HepG2 (cell line): Measurements from ENCODE around the gene GRM2. TPM values are rescaled to one million over a fixed set of nuclear protein-coding genes. Genes with fewer than 3 reads are reported as not detected.

Experiments
- ATAC-seq: fragments of 200-7000 bp; cut with Tn5 transposase; 3 replicates; pipeline ENCODE4 v1.9.1; 2020; ENCODE audit warnings: mild to moderate bottlenecking, moderate library complexity
- BruUV-seq: library from RNA; stranded (reverse); fragments of 400-500 nt; replicated peaks from 2 replicates; lab custom pipeline; 2021; lab: Mats Ljungman, UMichigan
- CTCF ChIA-PET: fragments of 300-600 bp; formaldehyde crosslinking; extraction: SDS; loops from one replicate; lab custom pipeline; 2021; ENCODE audit warnings: low total read pairs, inconsistent platforms, low intra/inter-chr PET ratio; lab: Yijun Ruan, JAX
- POLR2A ChIA-PET: fragments of 350-600 bp; sonication (Branson Sonifier 250); formaldehyde crosslinking; loops from one replicate; lab custom pipeline; 2020; ENCODE audit warnings: antibody characterized with exemption, inconsistent platforms; lab: Yijun Ruan, JAX
- DNase-seq: peaks from one replicate; pipeline ENCODE4 v3.0.0-alpha.2; 2015; ENCODE audit warnings: low spot score
- FAIRE-seq: peaks from 3 replicates; lab custom pipeline; 2011; peaks lifted over from hg19 to GRCh38; lab: Jason Lieb, UNC
- H2AFZ ChIP-seq: one replicate; pipeline ENCODE4 v1.6.1; 2011; ENCODE audit warnings: low read length, inconsistent platforms
- H3K27ac ChIP-seq: fragments of 300-600 bp; 3 replicates; pipeline ENCODE4 v1.8.0; 2011; ENCODE audit warnings: mixed run types, mild to moderate bottlenecking, mixed read lengths, low read length, inconsistent platforms; ENCODE audit not compliant: insufficient read depth; ENCODE audit errors: extremely low read length
- H3K27me3 ChIP-seq, 2 experiments: fragments of 200-600 bp in 1 of 2; 2 replicates in 1 of 2; 3 replicates in 1 of 2; pipeline versions ENCODE4 v1.6.0 to v1.8.0; 2011; ENCODE audit warnings: low read length in 2 of 2, mild to moderate bottlenecking in 2 of 2, moderate library complexity in 2 of 2, inconsistent platforms in 1 of 2; ENCODE audit not compliant: insufficient read depth in 2 of 2, control insufficient read depth in 1 of 2
- H3K36me3 ChIP-seq, 2 experiments: fragments of 200-600 bp in 1 of 2; replicated peaks in 1 of 2; 2 replicates in 1 of 2; 3 replicates in 1 of 2; pipeline versions ENCODE4 v1.5.1 to v1.8.0; 2011; ENCODE audit warnings: low read length in 2 of 2, inconsistent platforms in 1 of 2; ENCODE audit not compliant: insufficient read depth in 2 of 2, control insufficient read depth in 1 of 2
- H3K4me1 ChIP-seq: 2 replicates; pipeline ENCODE4 v1.5.1; 2012; ENCODE audit warnings: low read length, inconsistent platforms; ENCODE audit not compliant: insufficient read depth
- H3K4me2 ChIP-seq: 2 replicates; pipeline ENCODE4 v1.6.0; 2011; ENCODE audit warnings: low read depth, low read length, inconsistent platforms
- H3K4me3 ChIP-seq, 3 experiments: fragments of 200-600 bp in 1 of 3; sonication (generic), shearing (Covaris generic) in 1 of 3; replicated peaks in 1 of 3; 2 replicates each; pipeline ENCODE4 v1.5.1; 2011 to 2016; ENCODE audit warnings: low read length in 3 of 3, inconsistent platforms in 2 of 3, low read depth in 2 of 3, mild to moderate bottlenecking in 2 of 3, control low read depth in 1 of 3, mixed read lengths in 1 of 3; ENCODE audit not compliant: insufficient read depth in 1 of 3
- H3K79me2 ChIP-seq: one replicate; pipeline ENCODE4 v1.6.1; 2011; ENCODE audit warnings: low read length, inconsistent platforms; ENCODE audit not compliant: insufficient read depth
- H3K9ac ChIP-seq: 2 replicates; pipeline ENCODE4 v1.6.0; 2011; ENCODE audit warnings: mild to moderate bottlenecking, low read depth, low read length, inconsistent platforms; ENCODE audit not compliant: insufficient read depth
- H3K9me3 ChIP-seq: 2 replicates; pipeline ENCODE4 v1.5.1; 2012; ENCODE audit warnings: mild to moderate bottlenecking, low read length
- H4K20me1 ChIP-seq: 2 replicates; pipeline ENCODE4 v1.6.0; 2011; ENCODE audit warnings: inconsistent platforms, mild to moderate bottlenecking, low read length, moderate library complexity; ENCODE audit not compliant: insufficient read depth
- ARID4A ChIP-seq: sonication (generic); formaldehyde crosslinking; IDR thresholded peaks from 2 replicates; pipeline ENCODE4 v1.5.0; 2020; ENCODE audit warnings: mild to moderate bottlenecking, missing genetic modification reagents, borderline replicate concordance
- FLYWCH1 ChIP-seq: sonication (generic); formaldehyde crosslinking; IDR thresholded peaks from 2 replicates; pipeline ENCODE4 v1.8.1; 2023; ENCODE audit warnings: mild to moderate bottlenecking, missing genetic modification reagents
- GTF3A ChIP-seq: sonication (generic); formaldehyde crosslinking; conservative IDR thresholded peaks from 2 replicates; pipeline ENCODE4 v1.4.0; 2020; ENCODE audit warnings: mild to moderate bottlenecking, missing genetic modification reagents
- HNF4A ChIP-seq: sonication (generic); formaldehyde crosslinking; IDR thresholded peaks from 2 replicates; pipeline ENCODE4 v1.4.0; 2020; ENCODE audit warnings: missing genetic modification reagents
- KAT7 ChIP-seq: IDR thresholded peaks from 2 replicates; pipeline ENCODE4 v1.6.1; 2018; ENCODE audit warnings: borderline replicate concordance, missing compliant biosample characterization
- NFYC ChIP-seq: IDR thresholded peaks from 2 replicates; pipeline ENCODE4 v1.6.1; 2016; ENCODE audit warnings: missing genetic modification reagents, missing compliant biosample characterization
- REPIN1 ChIP-seq: sonication (generic); formaldehyde crosslinking; IDR thresholded peaks from 2 replicates; pipeline ENCODE4 v1.8.0; 2022; ENCODE audit warnings: missing genetic modification reagents, low read depth, mild to moderate bottlenecking, borderline replicate concordance
- SIX4 ChIP-seq: sonication (generic); formaldehyde crosslinking; IDR thresholded peaks from 2 replicates; pipeline ENCODE4 v1.4.0; 2020; ENCODE audit warnings: missing genetic modification reagents
- SMC3 ChIP-seq: IDR thresholded peaks from 2 replicates; pipeline ENCODE4 v1.6.1; 2011; ENCODE audit warnings: low read length, improper control_type of control experiment
- TBX3 ChIP-seq: fragments of 450-650 bp; IDR thresholded peaks from 2 replicates; pipeline ENCODE4 v1.6.1; 2017; ENCODE audit warnings: antibody characterized with exemption, mild to moderate bottlenecking, inconsistent platforms, borderline replicate concordance
- ZKSCAN5 ChIP-seq: sonication (generic); formaldehyde crosslinking; IDR thresholded peaks from 2 replicates; pipeline ENCODE4 v1.5.1; 2020; ENCODE audit warnings: mild to moderate bottlenecking, missing genetic modification reagents
- ZNF564 ChIP-seq: sonication (generic); formaldehyde crosslinking; IDR thresholded peaks from 2 replicates; pipeline ENCODE4 v1.8.1; 2023; ENCODE audit warnings: mild to moderate bottlenecking, missing genetic modification reagents
- ZNF580 ChIP-seq: IDR thresholded peaks from 2 replicates; pipeline ENCODE4 v1.6.1; 2016; ENCODE audit warnings: low read depth, borderline replicate concordance
- ZNF792 ChIP-seq: IDR thresholded peaks from 2 replicates; pipeline ENCODE4 v1.6.1; 2016
- WGBS: methylation state at CpG from one replicate; pipeline ENCODE4 v1.1.6; 2017; ENCODE audit warnings: low lambda C conversion rate; 5-methylcytosine and 5-hydroxymethylcytosine counted together
- in situ Hi-C: cut with HindIII; loops from 2 replicates; pipeline ENCODE4 v1.10.0; 2017; ENCODE audit warnings: low pct_unique_long_range_greater_than_20kb; ENCODE audit not compliant: extremely low pct_ligation_motif_present
- intact Hi-C: fragments of 100-400 bp; cut with micrococcal nuclease; formaldehyde crosslinking; loops from one replicate; pipeline ENCODE4 v1.10.0; 2022; ENCODE audit not compliant: unreplicated experiment
- polyA plus RNA-seq, 8 experiments: library from polyadenylated mRNA; depleted of rRNA in 3 of 8; stranded (reverse) in 7 of 8; unstranded in 1 of 8; fragments of >200 nt; fragmentation: Illumina TruSeq in 4 of 8; extraction: Trizol in 4 of 8; gene quantifications; 2 replicates each; pipeline versions ENCODE4 v1.2.1 to v1.2.3, GENCODE V29; 2011 to 2016; ENCODE audit warnings: low read depth in 4 of 8, missing spikeins in 1 of 8, mixed read lengths in 1 of 8; ENCODE audit not compliant: insufficient read depth in 1 of 8
- total RNA-seq, 5 experiments: library from RNA; depleted of rRNA; stranded (reverse); fragments of >200 nt; fragmentation: Illumina TruSeq; extraction: Trizol; gene quantifications; 2 replicates each; pipeline ENCODE4 v1.2.3, GENCODE V29; 2016; ENCODE audit warnings: low read depth in 1 of 5
- TF ChIP-seq, protein P1 (sequence below): sonication (generic); formaldehyde crosslinking; IDR thresholded peaks from 2 replicates; pipeline ENCODE4 v1.4.0; 2020; ENCODE audit warnings: missing genetic modification reagents, mild to moderate bottlenecking, borderline replicate concordance
- TF ChIP-seq, protein P2 (sequence below): sonication (generic); formaldehyde crosslinking; IDR thresholded peaks from 2 replicates; pipeline ENCODE4 v1.5.0; 2020; ENCODE audit warnings: missing genetic modification reagents, mild to moderate bottlenecking, borderline replicate concordance

GRM2 gene
- total and polyA plus RNA-seq, 2 of the 13 experiments (the other 11 are each of a cell fraction or from before 2014, with no cell fraction given): 0.04 to 0.07 TPM

DNA sequence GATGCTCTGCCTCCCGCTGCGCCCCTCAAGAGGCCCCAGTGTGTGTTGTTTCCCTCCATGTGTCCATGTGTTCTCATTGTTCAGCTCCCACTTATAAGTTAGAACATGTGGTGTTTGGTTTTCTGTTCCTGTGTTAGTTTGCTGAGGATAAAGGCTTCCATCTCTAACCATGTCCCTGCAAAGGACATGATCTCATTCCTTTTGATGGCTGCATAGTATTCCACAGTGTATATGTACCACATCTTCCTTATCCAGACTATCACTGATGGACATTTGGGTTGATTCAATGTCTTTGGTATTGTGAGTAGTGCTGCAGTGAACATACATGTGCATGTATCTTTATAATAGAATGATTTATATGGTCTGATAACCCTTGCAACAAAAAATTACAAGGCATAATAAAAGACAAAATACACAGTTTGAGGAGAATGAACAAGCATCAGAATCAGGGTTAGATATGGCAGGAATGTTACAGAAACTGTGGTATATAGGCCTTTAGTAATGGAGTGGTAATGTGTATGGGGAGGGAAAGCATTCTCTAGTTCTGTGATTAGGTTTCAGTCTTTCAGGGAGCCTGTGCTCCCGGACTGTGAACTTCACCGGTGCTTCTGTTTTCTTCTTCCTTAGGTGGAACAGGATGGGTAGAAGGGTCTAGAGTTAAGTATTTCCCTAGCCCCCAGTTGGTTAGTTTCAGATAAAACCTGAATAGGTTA lies 27.1 kb downstream of the GRM2 start (continued):
- no peak for TF ChIP-seq ARID4A
- no peak for TF ChIP-seq ZNF792
- TF ChIP-seq GTF3A (CRISPR knock-in tag): no peak
- TF ChIP-seq SMC3: no peak
- no peak for TF ChIP-seq SIX4
- TF ChIP-seq ZNF564 (CRISPR knock-in tag): no peak
- no peak for TF ChIP-seq FLYWCH1 (CRISPR knock-in tag)
- TF ChIP-seq KAT7 (CRISPR knock-in tag): no peak
- no peak for TF ChIP-seq TBX3
- TF ChIP-seq NFYC (CRISPR knock-in tag): no peak

DNA sequence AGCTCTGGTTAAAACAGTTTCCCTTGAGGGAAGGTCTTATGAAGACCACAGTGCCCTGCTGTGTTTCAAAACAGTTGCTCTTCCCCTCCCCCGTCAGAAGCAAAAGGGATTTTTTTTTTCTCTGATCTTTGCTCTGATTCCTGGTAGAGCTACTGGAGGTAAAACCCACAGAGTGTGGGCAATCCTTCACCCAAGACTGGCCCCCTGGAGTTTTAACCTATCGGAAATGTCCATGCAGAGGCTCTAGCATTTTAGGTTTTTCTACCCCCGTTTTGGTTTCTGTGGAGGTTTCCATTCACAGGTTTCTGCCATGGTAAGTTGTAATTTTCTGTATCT lies 27.7 kb downstream of the GRM2 start:
- DNase-seq (no peak), FAIRE-seq (no peak), ATAC-seq (peak; percentile 58)
- intact Hi-C loops: no loop called here
- Histone ChIP-seq H3K27ac (no peak overlapping the region), H4K20me1 (no peaks in the 10 kb centered on the region), H3K9ac (no peak overlapping the region), H3K4me3 (peak overlapping the region in 2 of 3 experiments; percentile 11 to 22; a peak in 2 of 6 replicates), H3K36me3 (no peaks in the 10 kb centered on the region), H2AFZ (peak overlapping the region; percentile 70), H3K4me1 (peaks cover 15% of the 10 kb centered on the region), H3K9me3 (no peaks in the 10 kb centered on the region), H3K4me2 (peak overlapping the region; percentile 50), H3K79me2 (no peaks in the 10 kb centered on the region), H3K27me3 (peaks cover 0 to 2% of the 10 kb centered on the region in 2 experiments; a peak in 2 of 5 replicates)
- POLR2A ChIA-PET: no interaction called here
- no TSS peak for BruUV-seq
- WGBS: 0% methylated on average over 3 of the region's 3 CpGs
- in situ Hi-C loops: no loop called here
- CTCF ChIA-PET: no interaction called here
- TF ChIP-seq REPIN1 (CRISPR knock-in tag): no peak
- no peak for TF ChIP-seq ZNF580
- peak; percentile 13; the same call in 1 of the 2 replicates for TF ChIP-seq HNF4A
- TF ChIP-seq ZKSCAN5 (CRISPR knock-in tag): no peak
- TF ChIP-seq, protein P1, sequence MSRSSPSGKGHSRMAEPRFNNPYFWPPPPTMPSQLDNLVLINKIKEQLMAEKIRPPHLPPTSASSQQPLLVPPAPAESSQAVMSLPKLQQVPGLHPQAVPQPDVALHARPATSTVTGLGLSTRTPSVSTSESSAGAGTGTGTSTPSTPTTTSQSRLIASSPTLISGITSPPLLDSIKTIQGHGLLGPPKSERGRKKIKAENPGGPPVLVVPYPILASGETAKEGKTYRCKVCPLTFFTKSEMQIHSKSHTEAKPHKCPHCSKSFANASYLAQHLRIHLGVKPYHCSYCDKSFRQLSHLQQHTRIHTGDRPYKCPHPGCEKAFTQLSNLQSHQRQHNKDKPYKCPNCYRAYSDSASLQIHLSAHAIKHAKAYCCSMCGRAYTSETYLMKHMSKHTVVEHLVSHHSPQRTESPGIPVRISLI (CRISPR knock-in tag): peak; percentile 79
- TF ChIP-seq, protein P2, sequence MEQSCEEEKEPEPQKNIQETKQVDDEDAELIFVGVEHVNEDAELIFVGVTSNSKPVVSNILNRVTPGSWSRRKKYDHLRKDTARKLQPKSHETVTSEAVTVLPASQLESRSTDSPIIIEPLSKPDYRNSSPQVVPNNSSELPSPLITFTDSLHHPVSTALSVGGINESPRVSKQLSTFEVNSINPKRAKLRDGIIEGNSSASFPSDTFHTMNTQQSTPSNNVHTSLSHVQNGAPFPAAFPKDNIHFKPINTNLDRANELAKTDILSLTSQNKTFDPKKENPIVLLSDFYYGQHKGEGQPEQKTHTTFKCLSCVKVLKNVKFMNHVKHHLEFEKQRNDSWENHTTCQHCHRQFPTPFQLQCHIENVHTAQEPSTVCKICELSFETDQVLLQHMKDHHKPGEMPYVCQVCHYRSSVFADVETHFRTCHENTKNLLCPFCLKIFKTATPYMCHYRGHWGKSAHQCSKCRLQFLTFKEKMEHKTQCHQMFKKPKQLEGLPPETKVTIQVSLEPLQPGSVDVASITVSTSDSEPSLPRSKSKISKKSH (CRISPR knock-in tag): no peak
